ENCODE data around the gene PLA2G4F.

GRCh38 chr15:42131826-42132806 is 24.3 kb downstream of the PLA2G4F start:
- TF ChIP-seq CTCF (IDR thresholded peaks at IDR 0.05) (no peak), POLR2A (IDR thresholded peaks at IDR 0.05) (no peak)
